ENCODE measurements around the gene LRRC4B.

Gene LRRC4B

GRCh38 chr19:50562996-50563395 lies 5.2 kb downstream of the LRRC4B start:
- H3K4me3 ChIP-seq (ENCODE audit: low read depth, low read length): no peak overlapping the region
- in situ Hi-C loops (cut with HindIII; ENCODE audit: low sequenced_read_pairs): no loop called here
- DNase-seq (ENCODE audit: low read depth): no peak
- TF ChIP-seq CTCF (IDR thresholded peaks at IDR 0.05; ENCODE audit: low read depth, low read length, missing control alignments): no peak

DNA sequence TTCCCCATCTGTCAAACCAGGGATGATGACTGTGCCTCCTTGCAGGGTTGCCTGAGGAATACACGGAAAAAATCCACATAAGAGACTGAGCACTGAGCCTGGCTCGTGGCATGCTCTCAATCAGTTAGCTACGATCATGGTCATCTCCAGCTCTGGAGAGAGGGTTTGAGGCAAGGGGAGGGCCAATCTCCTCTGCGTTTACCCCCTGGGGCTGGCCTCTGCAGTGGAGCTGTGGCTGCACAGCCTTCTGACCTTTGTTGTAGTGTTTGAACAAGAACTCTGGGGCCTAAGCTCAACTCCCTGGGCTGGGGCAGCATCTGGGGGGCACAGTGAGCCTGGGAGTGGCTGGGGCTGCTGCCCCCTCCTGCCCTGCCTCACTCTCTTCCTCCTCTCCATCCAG lies 5.9 kb downstream of the LRRC4B start:
- DNase-seq (ENCODE audit: low read depth): no peak
- H3K4me3 ChIP-seq (ENCODE audit: low read depth, low read length): no peak overlapping the region
- TF ChIP-seq CTCF (IDR thresholded peaks at IDR 0.05; ENCODE audit: low read depth, low read length, missing control alignments): no peak
- in situ Hi-C loops (cut with HindIII; ENCODE audit: low sequenced_read_pairs): no loop called here

DNA sequence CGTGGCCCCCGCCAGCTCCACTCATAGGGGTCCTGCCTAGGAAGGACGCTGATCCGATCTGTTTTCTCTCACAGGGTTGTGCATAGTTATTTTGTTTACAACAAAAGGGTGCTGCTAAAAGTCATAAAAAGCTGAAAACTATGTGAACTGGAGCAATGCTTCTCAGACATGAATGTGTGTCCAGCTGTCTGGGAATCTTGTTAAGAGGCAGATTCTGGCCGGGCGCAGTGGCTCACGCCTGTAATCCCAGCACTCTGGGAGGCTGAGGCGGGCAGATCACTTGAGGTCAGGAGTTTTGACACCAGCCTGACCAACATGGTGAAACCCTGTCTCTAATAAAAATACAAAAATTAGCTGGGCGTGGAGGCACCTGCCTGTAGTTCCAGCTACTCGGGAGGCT lies 8.6 kb downstream of the LRRC4B start:
- no peak overlapping the region for H3K4me3 ChIP-seq (ENCODE audit: low read depth, low read length)
- no peak for DNase-seq (ENCODE audit: low read depth)
- no peak for TF ChIP-seq CTCF (IDR thresholded peaks at IDR 0.05; ENCODE audit: low read depth, low read length, missing control alignments)
- in situ Hi-C loops (cut with HindIII; ENCODE audit: low sequenced_read_pairs): no loop called here

DNA sequence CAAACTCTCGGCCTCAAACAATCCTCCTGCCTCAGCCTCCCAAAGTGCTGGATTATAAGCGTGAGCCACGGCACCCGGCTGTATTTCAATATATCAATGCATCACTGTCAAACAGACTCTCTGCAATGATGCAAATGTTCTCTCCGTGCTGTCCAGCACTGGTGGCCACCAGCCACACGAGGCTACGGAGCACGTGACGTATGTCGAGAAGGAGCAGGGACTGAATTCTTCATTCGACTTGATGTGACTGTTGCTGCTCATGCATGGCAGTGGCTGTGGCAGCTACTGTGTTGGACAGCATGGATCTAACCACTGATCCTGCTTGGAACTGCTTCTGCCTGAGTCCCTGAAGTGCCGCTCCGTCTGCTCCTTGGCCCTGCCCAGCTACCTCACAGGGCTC lies 9.8 kb downstream of the LRRC4B start:
- no peak for TF ChIP-seq CTCF (IDR thresholded peaks at IDR 0.05; ENCODE audit: low read depth, low read length, missing control alignments)
- DNase-seq (ENCODE audit: low read depth): no peak
- no peak overlapping the region for H3K4me3 ChIP-seq (ENCODE audit: low read depth, low read length)
- in situ Hi-C loops (cut with HindIII; ENCODE audit: low sequenced_read_pairs): no loop called here

- in situ Hi-C loops (cut with HindIII; ENCODE audit: low sequenced_read_pairs): no loop called here
These were observed 10.2 kb downstream of the LRRC4B start for GRCh38 chr19:50558039-50558438.

GRCh38 chr19:50557009-50557613 lies 11.1 kb downstream of the LRRC4B start:
- TF ChIP-seq CTCF (IDR thresholded peaks at IDR 0.05; ENCODE audit: low read depth, low read length, missing control alignments): no peak
- DNase-seq (ENCODE audit: low read depth): no peak
- in situ Hi-C loops (cut with HindIII; ENCODE audit: low sequenced_read_pairs): no loop called here
- H3K4me3 ChIP-seq (ENCODE audit: low read depth, low read length): no peak overlapping the region

More at GRCh38 chr19:50558039-50558438, 10.2 kb downstream of the LRRC4B start:
- DNase-seq (ENCODE audit: low read depth): no peak
- H3K4me3 ChIP-seq (ENCODE audit: low read depth, low read length): no peak overlapping the region
- TF ChIP-seq CTCF (IDR thresholded peaks at IDR 0.05; ENCODE audit: low read depth, low read length, missing control alignments): no peak
